BLaER1 treated with 17β-estradiol and CSF1 and Interleukin-3, amounts not matched to agents 10 nM and 100 nM (cell line): ENCODE measurements around the gene IGSF22.
"Not testable (repeated sequence)": the region's sequence is repeated elsewhere in the genome, so short reads cannot be mapped to it uniquely, and the experiment has no call there.

Experiments used
- H3K27ac ChIP-seq, 11 experiments: shearing (Covaris generic); formaldehyde crosslinking; 2 replicates each; pipeline ENCODE4 v1.8.1; 2022
- H3K27me3 ChIP-seq, 11 experiments: shearing (Covaris generic); formaldehyde crosslinking; 2 replicates each; pipeline ENCODE4 v1.8.1; 2022
- H3K36me3 ChIP-seq, 11 experiments: shearing (Covaris generic); formaldehyde crosslinking; 2 replicates each; pipeline ENCODE4 v1.8.1; 2022
- H3K4me1 ChIP-seq, 10 experiments: shearing (Covaris generic); formaldehyde crosslinking; 2 replicates each; pipeline ENCODE4 v1.8.1; 2022
- H3K4me2 ChIP-seq, 11 experiments: shearing (Covaris generic); formaldehyde crosslinking; 2 replicates each; pipeline ENCODE4 v1.8.1; 2022
- H3K4me3 ChIP-seq, 10 experiments: shearing (Covaris generic); formaldehyde crosslinking; 2 replicates each; pipeline ENCODE4 v1.8.1; 2022
- H3K9ac ChIP-seq, 11 experiments: shearing (Covaris generic); formaldehyde crosslinking; 2 replicates each; pipeline ENCODE4 v1.8.1; 2022
- H3K9me3 ChIP-seq, 11 experiments: shearing (Covaris generic); formaldehyde crosslinking; replicated peaks in 1 of 11; 2 replicates each; pipeline ENCODE4 v1.8.1; 2022
- H4K20me1 ChIP-seq, 11 experiments: shearing (Covaris generic); formaldehyde crosslinking; 2 replicates each; pipeline ENCODE4 v1.8.1; 2022
- Cebpa-rat ChIP-seq, 11 experiments: shearing (Covaris generic); IDR thresholded peaks; 2 replicates each; pipeline ENCODE4 v1.8.1; 2022

Gene IGSF22

GRCh38 chr11:18669711-18670110 is 56.3 kb downstream of the IGSF22 start:
- Histone ChIP-seq H3K36me3 (no peaks in the 10 kb centered on the region), H3K27ac (no peak overlapping the region), H3K4me2 (peak overlapping the region in 4 of 11 experiments; percentile 62 to 86 (median 83); a peak in 9 of 22 replicates), H3K4me1 (peaks cover 0 to 59% (median 18%) of the 10 kb centered on the region in 10 experiments; a peak in 15 of 20 replicates), H4K20me1 (no peaks in the 10 kb centered on the region), H3K9me3 (peaks cover 0 to 8% (median 0%) of the 10 kb centered on the region in 11 experiments; a peak in 1 of 22 replicates), H3K4me3 (no peak overlapping the region), H3K9ac (no peak overlapping the region), H3K27me3 (no peaks in the 10 kb centered on the region)
- TF ChIP-seq Cebpa-rat (IDR thresholded peaks at IDR 0.05): no peak

GRCh38 chr11:18669219-18669596 is 56.8 kb downstream of the IGSF22 start:
- TF ChIP-seq Cebpa-rat (IDR thresholded peaks at IDR 0.05): no peak
- no peak overlapping the region; a peak in 1 of 22 replicates for H3K9ac ChIP-seq
- 0 out of 22 replicates have a peak overlapping the region, but pooled peaks of 1 of the 11 experiments have one; percentile 14 for H3K27ac ChIP-seq
- peaks cover 0 to 8% (median 0%) of the 10 kb centered on the region in 11 experiments; a peak in 1 of 22 replicates for H3K9me3 ChIP-seq
- H4K20me1 ChIP-seq: no peaks in the 10 kb centered on the region
- no peak overlapping the region for H3K4me3 ChIP-seq
- H3K4me2 ChIP-seq: peak overlapping the region in 5 of 11 experiments; percentile 51 to 86 (median 80); a peak in 10 of 22 replicates
- H3K27me3 ChIP-seq: no peaks in the 10 kb centered on the region
- H3K4me1 ChIP-seq: peaks cover 0 to 59% (median 18%) of the 10 kb centered on the region in 10 experiments; a peak in 15 of 20 replicates
- no peaks in the 10 kb centered on the region for H3K36me3 ChIP-seq

- H3K4me2 ChIP-seq: peak overlapping the region in 4 of 11 experiments; percentile 62 to 86 (median 83); a peak in 6 of 22 replicates
- no peak overlapping the region for H3K27ac ChIP-seq
- H3K36me3 ChIP-seq: no peaks in the 10 kb centered on the region
- H3K4me3 ChIP-seq: no peak overlapping the region
- no peak overlapping the region for H3K9ac ChIP-seq
- H4K20me1 ChIP-seq: no peaks in the 10 kb centered on the region
- H3K4me1 ChIP-seq: peaks cover 0 to 59% (median 18%) of the 10 kb centered on the region in 10 experiments; a peak in 15 of 20 replicates
- H3K27me3 ChIP-seq: no peaks in the 10 kb centered on the region
- H3K9me3 ChIP-seq: peaks cover 0 to 7% (median 0%) of the 10 kb centered on the region in 11 experiments; a peak in 1 of 22 replicates
- TF ChIP-seq Cebpa-rat (IDR thresholded peaks at IDR 0.05): no peak
Measured at GRCh38 chr11:18668131-18668530, 57.9 kb downstream of the IGSF22 start.

GRCh38 chr11:18665353-18665872 is 60.6 kb downstream of the IGSF22 start:
- not testable (repeated sequence) for H3K9me3 ChIP-seq, H3K9ac ChIP-seq, H4K20me1 ChIP-seq, H3K36me3 ChIP-seq, H3K4me3 ChIP-seq, H3K27me3 ChIP-seq, H3K27ac ChIP-seq
- Histone ChIP-seq H3K4me2 (0 out of 22 replicates have a peak overlapping the region, but pooled peaks of 1 of the 11 experiments have one; percentile 1), H3K4me1 (peaks cover 0 to 47% (median 13%) of the 10 kb centered on the region in 10 experiments; a peak in 10 of 20 replicates)

- TF ChIP-seq Cebpa-rat (IDR thresholded peaks at IDR 0.05): no peak
- Histone ChIP-seq H3K4me3 (no peak overlapping the region), H3K9me3 (peaks cover 0 to 7% (median 0%) of the 10 kb centered on the region in 11 experiments; a peak in 1 of 22 replicates), H3K9ac (no peak overlapping the region), H3K4me1 (peaks cover 0 to 6% (median 3%) of the 10 kb centered on the region in 10 experiments; a peak in 12 of 20 replicates), H3K27ac (no peak overlapping the region), H3K36me3 (no peaks in the 10 kb centered on the region), H4K20me1 (no peaks in the 10 kb centered on the region), H3K4me2 (no peak overlapping the region), H3K27me3 (no peaks in the 10 kb centered on the region)
Measured at GRCh38 chr11:18657673-18658072, 68.3 kb downstream of the IGSF22 start.
